HG03575 (cell line): ENCODE measurements around the gene TANGO2.

ENCODE experiments used
- ATAC-seq: cut with Tn5 transposase; IDR thresholded peaks from one replicate; pipeline ENCODE4 v1.9.1; 2021; ENCODE audit not compliant: unreplicated experiment, insufficient number of reproducible peaks, low FRiP score; ENCODE audit errors: extremely low read depth

The TANGO2 gene

GRCh38 chr22:20068640-20069039 is 47.7 kb downstream of the TANGO2 start:
- no peak for ATAC-seq

- no peak for ATAC-seq
These were observed 48.6 kb downstream of the TANGO2 start for GRCh38 chr22:20069331-20070042.

- ATAC-seq = no peak
These were observed 50.6 kb downstream of the TANGO2 start for GRCh38 chr22:20071524-20071972.

DNA sequence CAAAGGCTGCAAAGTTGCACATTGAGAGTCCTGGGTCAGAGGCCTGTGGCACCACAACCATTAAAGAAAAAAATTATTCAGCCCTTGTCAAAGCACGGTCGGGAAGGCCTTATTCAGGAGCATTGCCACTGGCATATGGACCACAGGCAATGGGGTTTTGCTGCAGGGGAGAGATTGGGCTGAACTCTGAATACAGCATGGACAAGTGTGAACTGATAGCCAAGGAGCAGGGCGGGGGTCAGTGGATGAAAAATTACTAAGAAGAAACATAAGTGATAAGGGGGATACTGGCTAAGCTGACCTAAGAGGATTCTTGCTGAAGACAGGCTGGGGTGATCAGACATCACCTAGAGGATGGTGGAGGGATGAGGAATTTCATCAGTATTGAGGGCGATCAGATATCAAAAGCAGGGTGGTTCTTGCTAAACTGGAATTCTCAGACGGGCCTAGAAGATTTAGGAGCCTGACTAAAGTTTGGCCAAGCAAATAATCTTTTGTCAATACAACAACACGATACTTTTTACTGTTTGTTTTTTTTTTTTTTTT is 55.8 kb downstream of the TANGO2 start:
- no peak for ATAC-seq

- ATAC-seq = no peak
These were observed 59.0 kb downstream of the TANGO2 start, which contains the start of gene DGCR8 for GRCh38 chr22:20079745-20080444. DGCR8 (plus strand) TSS chr22:20080241; CDS start chr22:20085964, 5,723 bp downstream.

DNA sequence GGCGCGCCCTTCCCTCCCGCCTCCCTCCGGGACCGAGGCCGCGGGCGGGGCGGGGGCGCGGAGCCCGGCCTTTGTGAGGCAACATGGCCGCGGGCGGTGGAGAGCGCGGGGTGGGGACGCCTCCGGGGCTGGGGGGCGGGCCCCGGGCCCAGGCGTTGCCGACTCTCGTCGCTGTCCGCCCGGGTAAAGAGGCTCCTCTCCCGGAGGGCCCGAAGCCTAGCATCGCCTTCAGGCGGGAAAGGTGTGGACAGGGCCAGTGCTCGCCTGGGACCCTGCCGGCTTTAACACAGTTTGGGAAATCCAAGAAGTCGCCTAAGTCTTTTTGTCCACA is 59.5 kb downstream of the TANGO2 start:
- no peak for ATAC-seq

DNA sequence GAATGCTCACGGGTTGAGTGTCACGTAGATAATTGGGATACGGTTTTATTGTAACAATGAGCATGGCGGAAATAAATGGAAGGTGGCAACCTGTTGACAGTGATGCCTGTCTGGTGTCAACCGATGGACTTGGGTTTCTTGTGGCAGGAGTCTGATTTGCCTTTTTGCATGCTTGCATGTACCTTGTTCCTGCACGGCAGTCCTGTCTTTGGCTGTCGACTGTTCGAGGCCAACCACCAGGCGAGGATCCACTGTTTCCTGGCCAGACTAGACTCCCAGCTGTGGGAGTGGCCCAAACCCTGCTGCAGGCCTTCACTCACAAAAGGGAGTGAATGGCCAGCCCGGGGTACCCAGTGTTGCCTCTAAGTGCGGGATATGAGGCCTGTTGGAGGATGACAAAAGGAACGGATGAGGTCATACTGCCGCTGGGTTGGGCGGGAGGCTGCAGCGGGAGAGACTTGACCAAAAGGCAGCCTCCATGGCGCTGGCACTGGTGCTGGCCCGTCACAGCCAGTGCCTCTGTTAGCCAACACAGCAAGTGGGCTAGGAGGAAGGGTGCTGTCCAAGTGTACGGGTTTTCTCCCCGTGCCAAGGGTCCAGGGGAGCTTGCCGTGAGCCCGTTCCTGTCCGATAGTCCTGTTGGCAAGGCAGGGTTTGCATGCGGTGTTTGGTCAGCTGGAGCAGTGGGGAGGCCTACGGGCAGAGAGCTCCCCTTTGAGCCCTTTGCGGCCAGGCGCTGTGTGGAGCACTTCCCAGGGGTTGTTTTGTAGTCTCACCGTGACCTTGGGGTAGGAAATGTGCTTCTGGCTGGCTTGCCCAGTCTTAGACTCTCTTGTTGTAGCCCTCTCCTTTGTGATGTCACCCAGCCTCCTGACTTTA is 60.1 kb downstream of the TANGO2 start:
- ATAC-seq = no peak

- ATAC-seq = no peak
These were observed 62.4 kb downstream of the TANGO2 start for GRCh38 chr22:20083157-20083890.

- ATAC-seq = no peak
These were observed 63.1 kb downstream of the TANGO2 start for GRCh38 chr22:20083891-20084546.

GRCh38 chr22:20084547-20085413 is 63.9 kb downstream of the TANGO2 start:
- ATAC-seq = no peak

DNA sequence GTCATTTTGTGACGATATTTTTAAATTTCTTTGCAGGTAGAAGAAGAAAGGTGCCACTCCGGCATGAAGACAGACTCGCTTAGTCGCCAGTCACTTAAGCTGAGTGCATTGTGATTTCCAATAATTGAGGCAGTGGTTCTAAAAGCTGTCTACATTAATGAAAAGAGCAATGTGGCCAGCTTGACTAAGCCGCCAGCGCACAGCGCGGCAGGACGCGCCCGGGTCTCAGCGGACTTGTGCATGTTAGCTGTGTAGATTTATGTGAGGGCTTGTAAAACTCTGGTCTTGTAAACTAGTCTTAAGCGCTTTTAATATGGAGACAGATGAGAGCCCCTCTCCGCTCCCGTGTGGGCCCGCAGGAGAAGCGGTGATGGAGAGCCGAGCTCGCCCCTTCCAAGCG is 64.7 kb downstream of the TANGO2 start:
- ATAC-seq = no peak

- no peak for ATAC-seq
These were observed 65.2 kb downstream of the TANGO2 start for GRCh38 chr22:20086101-20086599.

DNA sequence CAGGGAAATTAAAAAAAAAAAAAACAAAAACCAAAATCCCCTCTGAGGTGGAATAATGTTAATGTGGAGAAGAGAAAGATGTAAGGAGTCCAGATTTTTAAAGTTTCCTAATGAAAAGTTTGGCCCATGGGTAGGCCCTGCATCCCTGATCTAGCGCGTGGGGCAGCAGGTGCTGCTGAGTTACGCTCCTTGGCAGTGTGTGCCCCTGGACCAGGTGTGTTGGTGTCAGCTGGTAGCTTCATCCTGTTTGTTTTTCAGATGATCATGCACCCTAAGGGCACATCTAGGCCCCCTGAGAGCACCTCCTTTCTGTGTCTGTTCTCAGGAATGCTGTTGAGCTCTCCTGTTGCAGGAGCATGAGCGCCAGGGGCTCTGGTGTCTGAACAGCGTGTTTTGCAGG is 65.9 kb downstream of the TANGO2 start:
- ATAC-seq = no peak

GRCh38 chr22:20087319-20088262 is 66.7 kb downstream of the TANGO2 start:
- ATAC-seq = no peak

- no peak for ATAC-seq
These were observed 67.3 kb downstream of the TANGO2 start for GRCh38 chr22:20088263-20088648.

- no peak for ATAC-seq
These were observed 68.5 kb downstream of the TANGO2 start for GRCh38 chr22:20089226-20089976.
